Naive B cell (primary cell): ENCODE results near the gene CISD1. TPM values are rescaled to one million over a fixed set of nuclear protein-coding genes. Genes with fewer than 3 reads are reported as not detected.

ENCODE experiments used
- ATAC-seq, 2 donors: fragments of 150-1000 bp; cut with Tn5 transposase; 2 replicates each; pipeline ENCODE4 v1.10.0; 2021; ENCODE audit warnings: low read depth in 2 of 2, mild to moderate bottlenecking in 2 of 2, moderate library complexity in 2 of 2
- DNase-seq: peaks from one replicate; pipeline ENCODE4 v3.0.0; 2022
- H3K27ac Mint-ChIP-seq, 6 donors: one replicate each; pipeline ENCODE4 v1.8.0; 2020 to 2022; ENCODE audit warnings: mild to moderate bottlenecking in 6 of 6, mixed read lengths in 6 of 6, moderate library complexity in 5 of 6, inconsistent platforms in 2 of 6
- H3K27me3 Mint-ChIP-seq, 3 donors: one replicate each; pipeline ENCODE4 v1.8.0; 2021 to 2022; ENCODE audit warnings: mixed read lengths in 3 of 3, mild to moderate bottlenecking in 1 of 3
- H3K36me3 Mint-ChIP-seq, 2 donors: one replicate each; pipeline ENCODE4 v1.8.0; 2020 to 2022; ENCODE audit warnings: mixed read lengths in 2 of 2, inconsistent platforms in 1 of 2, mild to moderate bottlenecking in 1 of 2
- H3K4me1 Mint-ChIP-seq, 3 donors: one replicate each; pipeline ENCODE4 v1.8.0; 2020 to 2022; ENCODE audit warnings: mixed read lengths in 3 of 3, inconsistent platforms in 1 of 3, mild to moderate bottlenecking in 1 of 3, moderate library complexity in 1 of 3
- H3K4me3 Mint-ChIP-seq, 8 donors: one replicate each; pipeline ENCODE4 v1.8.0; 2020 to 2022; ENCODE audit warnings: mild to moderate bottlenecking in 8 of 8, mixed read lengths in 8 of 8, moderate library complexity in 8 of 8, inconsistent platforms in 2 of 8
- H3K9me3 Mint-ChIP-seq, 7 donors: one replicate each; pipeline ENCODE4 v1.8.0; 2020 to 2022; ENCODE audit warnings: mixed read lengths in 7 of 7, mild to moderate bottlenecking in 5 of 7, inconsistent platforms in 2 of 7, moderate library complexity in 1 of 7
- polyA plus RNA-seq, 6 donors: library from polyadenylated mRNA; unstranded; fragments of 300-500 nt; fragmentation: Illumina TruSeq; gene quantifications; one replicate each; pipeline ENCODE4 v1.2.3, GENCODE V29; 2021; ENCODE audit warnings: low read depth in 6 of 6

The CISD1 gene
- polyA plus RNA-seq, 6 donors from 2014 or later, result 27.7 to 47.2 (median 33.4) TPM

DNA sequence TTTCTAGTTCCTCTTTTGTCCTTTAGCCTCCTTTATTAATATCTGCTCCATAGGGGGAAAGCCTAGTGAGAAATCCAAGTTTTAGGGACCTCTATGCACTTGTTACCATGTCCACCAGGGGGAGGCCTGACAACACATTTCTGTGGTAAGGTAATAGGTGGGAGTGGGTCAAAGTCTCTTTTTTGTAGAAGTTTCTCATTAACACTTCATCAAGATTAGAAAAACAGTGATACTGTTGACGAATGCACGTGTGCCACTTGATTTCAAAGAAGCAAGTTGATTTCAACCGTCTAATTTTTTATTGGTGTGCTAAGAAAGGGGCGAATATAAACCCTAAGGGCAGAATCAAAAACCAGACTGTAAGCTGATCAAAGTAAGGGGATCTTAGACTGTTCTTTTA, 30.6 kb downstream of the CISD1 start:
- H3K36me3 Mint-ChIP-seq, result no peaks in the 10 kb centered on the region

DNA sequence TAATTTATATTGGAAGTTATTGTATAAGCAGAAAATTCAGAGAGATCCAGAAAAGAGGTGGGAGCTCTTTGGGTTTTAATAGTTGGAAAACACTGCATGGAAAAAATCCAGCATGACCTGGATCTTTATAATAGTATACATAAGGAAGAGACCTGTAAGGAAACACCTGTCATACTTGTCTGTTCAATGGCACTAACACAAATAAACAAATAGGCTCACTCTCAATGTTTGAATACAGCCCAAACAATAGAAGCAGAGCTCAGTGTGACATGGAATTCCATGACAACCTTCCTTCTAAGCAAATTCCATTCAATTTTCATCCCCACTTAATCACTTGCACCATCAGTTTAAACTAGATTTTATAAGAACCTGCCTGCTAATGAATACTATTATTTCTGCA, 31.7 kb downstream of the CISD1 start:
- Mint-ChIP-seq H3K4me1 (peaks cover 0 to 5% (median 2%) of the 10 kb centered on the region in 3 donors), H3K27ac (no peak overlapping the region), H3K36me3 (no peaks in the 10 kb centered on the region), H3K4me3 (no peak overlapping the region), H3K27me3 (peaks cover 16 to 29% (median 22%) of the 10 kb centered on the region in 3 donors), H3K9me3 (no peaks in the 10 kb centered on the region)
- DNase-seq (no peak), ATAC-seq (no peak)

More for the DNA sequence above, 30.6 kb downstream of the CISD1 start:
- peaks cover 0 to 5% (median 2%) of the 10 kb centered on the region in 3 donors for H3K4me1 Mint-ChIP-seq
- H3K4me3 Mint-ChIP-seq, result no peak overlapping the region
- H3K9me3 Mint-ChIP-seq, result no peaks in the 10 kb centered on the region
- H3K27me3 Mint-ChIP-seq, result peaks cover 16 to 29% (median 21%) of the 10 kb centered on the region in 3 donors
- peak overlapping the region in 2 of 6 donors; percentile 40 to 43 for H3K27ac Mint-ChIP-seq
- peak; percentile 93 to 96 for ATAC-seq
- DNase-seq, result peak; percentile 57

DNA sequence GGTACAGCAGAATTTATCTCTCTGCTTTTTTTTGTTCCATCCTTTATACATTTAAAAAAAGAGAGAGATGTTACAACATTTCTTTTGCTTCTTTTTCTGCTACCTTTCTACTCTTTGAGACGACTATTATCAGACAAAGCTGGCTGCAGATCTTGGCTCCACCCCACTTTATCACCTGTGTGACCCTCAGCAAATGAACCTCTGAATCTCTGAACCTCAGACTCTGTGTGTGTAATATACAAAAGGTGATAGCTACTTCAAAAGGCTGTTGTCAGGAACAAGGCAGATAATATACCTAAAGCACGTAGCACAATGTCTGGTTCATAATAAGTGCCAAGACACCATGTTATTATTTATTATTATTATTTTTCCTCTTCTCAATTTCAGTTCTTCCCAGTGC, 33.3 kb downstream of the CISD1 start:
- DNase-seq (no peak), ATAC-seq (no peak)
- Mint-ChIP-seq H3K9me3 (no peaks in the 10 kb centered on the region), H3K4me1 (peaks cover 0 to 5% (median 2%) of the 10 kb centered on the region in 3 donors), H3K27me3 (peaks cover 23 to 34% (median 27%) of the 10 kb centered on the region in 3 donors), H3K27ac (peak overlapping the region in 1 of 6 donors; percentile 17), H3K36me3 (no peaks in the 10 kb centered on the region), H3K4me3 (no peak overlapping the region)

DNA sequence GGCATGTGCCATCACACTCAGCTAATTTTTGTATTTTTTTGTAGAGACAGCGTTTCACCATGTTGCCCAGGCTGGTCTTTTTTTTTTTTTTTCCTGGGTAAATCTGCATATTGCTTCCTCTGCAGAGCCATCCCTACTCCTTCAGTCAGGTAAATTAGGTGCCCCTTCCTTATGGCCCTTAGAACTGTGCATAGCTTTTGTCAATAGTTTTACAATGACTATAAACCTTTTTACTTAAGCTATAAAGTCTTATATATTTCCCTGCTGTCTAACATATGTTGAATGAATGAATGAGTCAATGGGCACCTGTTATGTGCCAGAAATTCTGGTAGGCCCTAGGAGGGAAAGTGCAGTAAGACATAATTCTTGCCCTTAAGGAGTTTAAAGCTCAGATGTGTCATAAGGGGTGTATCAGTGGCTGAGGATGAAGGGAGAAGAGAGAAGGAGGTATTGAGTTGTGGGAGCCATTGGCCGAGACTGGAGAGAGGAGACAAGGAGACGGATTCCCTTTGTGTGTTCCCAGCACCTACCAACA, 35.2 kb downstream of the CISD1 start:
- no peak overlapping the region for H3K27ac Mint-ChIP-seq
- no peaks in the 10 kb centered on the region for H3K9me3 Mint-ChIP-seq
- peaks cover 0 to 5% (median 2%) of the 10 kb centered on the region in 3 donors for H3K4me1 Mint-ChIP-seq
- H3K4me3 Mint-ChIP-seq, result no peak overlapping the region
- H3K36me3 Mint-ChIP-seq, result no peaks in the 10 kb centered on the region
- no peak for DNase-seq
- H3K27me3 Mint-ChIP-seq, result peaks cover 31 to 42% (median 36%) of the 10 kb centered on the region in 3 donors
- no peak for ATAC-seq

DNA sequence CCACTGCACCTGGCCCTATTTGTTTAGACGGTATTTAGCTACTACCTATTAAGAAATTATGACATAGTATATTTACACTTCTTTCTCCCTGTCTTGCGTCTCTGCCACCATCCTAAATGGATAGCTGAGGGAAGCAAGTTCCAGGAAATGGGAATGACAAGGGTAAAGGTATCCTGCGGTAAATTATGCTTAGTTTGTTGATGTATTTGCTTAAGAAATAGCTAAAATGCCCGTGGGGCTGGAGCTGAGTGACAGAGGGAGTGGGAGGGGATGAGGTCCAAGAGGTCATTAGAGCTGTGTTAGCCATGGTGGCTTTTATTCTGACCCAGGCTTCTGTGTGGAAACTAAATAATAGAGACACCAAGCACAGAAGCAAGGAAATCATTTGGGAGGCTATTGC, 36.9 kb downstream of the CISD1 start:
- no peak for ATAC-seq
- Mint-ChIP-seq H3K27ac (no peak overlapping the region), H3K4me3 (no peak overlapping the region), H3K36me3 (no peaks in the 10 kb centered on the region), H3K4me1 (no peaks in the 10 kb centered on the region), H3K9me3 (peaks cover 0 to 2% (median 0%) of the 10 kb centered on the region in 7 donors), H3K27me3 (peaks cover 32 to 50% (median 48%) of the 10 kb centered on the region in 3 donors)
- DNase-seq, result no peak

GRCh38 chr10:58307676-58308075, 38.7 kb downstream of the CISD1 start:
- peaks cover 28 to 47% (median 40%) of the 10 kb centered on the region in 3 donors for H3K27me3 Mint-ChIP-seq
- H3K4me1 Mint-ChIP-seq, result no peaks in the 10 kb centered on the region
- no peaks in the 10 kb centered on the region for H3K36me3 Mint-ChIP-seq
- no peak overlapping the region for H3K27ac Mint-ChIP-seq
- ATAC-seq (no peak), DNase-seq (no peak)
- peaks cover 0 to 2% (median 0%) of the 10 kb centered on the region in 7 donors for H3K9me3 Mint-ChIP-seq
- H3K4me3 Mint-ChIP-seq, result no peak overlapping the region

DNA sequence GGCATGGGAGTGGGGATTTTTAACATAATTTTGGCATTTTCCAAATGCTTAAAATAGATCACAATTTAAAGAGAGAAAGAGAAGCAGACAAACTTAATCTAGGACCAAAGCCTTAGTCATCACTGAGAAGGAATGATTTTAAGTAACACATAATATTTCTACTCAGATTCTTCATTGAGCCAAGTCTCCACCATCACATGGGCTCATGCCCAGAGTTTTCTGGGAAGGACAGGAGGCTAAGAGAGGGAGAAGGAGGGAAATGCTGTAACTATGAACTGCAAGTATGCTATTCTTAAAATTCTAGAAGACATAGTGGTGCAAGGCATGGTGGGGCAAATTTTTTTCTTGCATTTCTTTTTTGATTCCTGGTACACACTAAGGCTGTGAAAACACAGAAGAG, 42.1 kb downstream of the CISD1 start:
- ATAC-seq, result no peak
- H3K4me1 Mint-ChIP-seq, result no peaks in the 10 kb centered on the region
- H3K36me3 Mint-ChIP-seq, result no peaks in the 10 kb centered on the region
- no peak overlapping the region for H3K27ac Mint-ChIP-seq
- DNase-seq, result no peak
- H3K9me3 Mint-ChIP-seq, result peaks cover 0 to 2% (median 0%) of the 10 kb centered on the region in 7 donors
- H3K27me3 Mint-ChIP-seq, result peaks cover 16 to 24% (median 20%) of the 10 kb centered on the region in 3 donors
- H3K4me3 Mint-ChIP-seq, result no peak overlapping the region

DNA sequence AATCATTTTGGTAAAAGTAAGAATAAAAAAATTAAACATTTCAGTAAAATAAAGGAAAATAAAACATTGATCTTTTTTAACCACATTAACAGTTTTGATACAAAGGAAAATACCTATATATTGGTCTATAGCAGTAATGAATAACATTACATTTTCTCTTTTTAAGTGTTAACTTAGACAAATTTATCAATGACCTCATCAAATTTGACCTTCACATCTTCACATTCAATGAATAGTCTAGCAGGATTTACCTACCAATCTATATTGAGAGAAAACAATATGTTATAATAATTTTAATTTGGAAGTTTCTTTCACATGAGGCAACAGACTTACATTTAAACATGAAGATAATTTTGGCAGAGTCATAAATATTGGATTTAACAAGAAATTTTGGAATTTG, 47.9 kb downstream of the CISD1 start:
- no peak overlapping the region for H3K4me3 Mint-ChIP-seq

GRCh38 chr10:58318346-58318745, 49.4 kb downstream of the CISD1 start:
- DNase-seq (no peak), ATAC-seq (no peak)
- Mint-ChIP-seq H3K36me3 (no peaks in the 10 kb centered on the region), H3K9me3 (no peaks in the 10 kb centered on the region), H3K27ac (no peak overlapping the region), H3K4me3 (no peak overlapping the region), H3K4me1 (peaks cover 7 to 12% (median 10%) of the 10 kb centered on the region in 3 donors), H3K27me3 (peaks cover 4 to 13% (median 9%) of the 10 kb centered on the region in 3 donors)

More for the DNA sequence above, 47.9 kb downstream of the CISD1 start:
- Mint-ChIP-seq H3K27me3 (peaks cover 4 to 18% (median 9%) of the 10 kb centered on the region in 3 donors), H3K9me3 (no peaks in the 10 kb centered on the region), H3K36me3 (no peaks in the 10 kb centered on the region), H3K27ac (no peak overlapping the region), H3K4me1 (no peaks in the 10 kb centered on the region)
- DNase-seq (no peak), ATAC-seq (no peak)

DNA sequence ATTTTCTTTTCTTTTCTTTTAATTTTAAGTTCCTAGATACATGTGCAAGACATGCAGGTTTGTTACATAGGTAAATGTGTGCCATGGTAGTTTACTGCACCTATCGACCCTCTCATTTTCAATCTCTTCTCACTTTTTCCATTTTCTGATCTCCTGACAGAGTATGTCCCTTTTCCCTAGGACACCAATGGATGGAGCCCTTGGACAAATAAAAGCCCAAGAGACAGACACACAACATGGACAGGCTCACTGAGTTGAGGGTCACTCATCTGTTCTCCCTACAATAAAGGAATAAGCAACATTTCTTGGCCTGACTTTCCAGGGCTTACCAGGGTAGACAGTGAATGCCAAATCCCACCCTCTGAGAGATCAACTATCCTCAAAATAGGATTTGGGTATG, 50.6 kb downstream of the CISD1 start:
- Mint-ChIP-seq H3K27me3 (peaks cover 4 to 13% (median 9%) of the 10 kb centered on the region in 3 donors), H3K4me3 (no peak overlapping the region), H3K27ac (no peak overlapping the region), H3K9me3 (no peaks in the 10 kb centered on the region), H3K4me1 (peaks cover 7 to 12% (median 10%) of the 10 kb centered on the region in 3 donors), H3K36me3 (no peaks in the 10 kb centered on the region)
- DNase-seq (no peak), ATAC-seq (no peak)

DNA sequence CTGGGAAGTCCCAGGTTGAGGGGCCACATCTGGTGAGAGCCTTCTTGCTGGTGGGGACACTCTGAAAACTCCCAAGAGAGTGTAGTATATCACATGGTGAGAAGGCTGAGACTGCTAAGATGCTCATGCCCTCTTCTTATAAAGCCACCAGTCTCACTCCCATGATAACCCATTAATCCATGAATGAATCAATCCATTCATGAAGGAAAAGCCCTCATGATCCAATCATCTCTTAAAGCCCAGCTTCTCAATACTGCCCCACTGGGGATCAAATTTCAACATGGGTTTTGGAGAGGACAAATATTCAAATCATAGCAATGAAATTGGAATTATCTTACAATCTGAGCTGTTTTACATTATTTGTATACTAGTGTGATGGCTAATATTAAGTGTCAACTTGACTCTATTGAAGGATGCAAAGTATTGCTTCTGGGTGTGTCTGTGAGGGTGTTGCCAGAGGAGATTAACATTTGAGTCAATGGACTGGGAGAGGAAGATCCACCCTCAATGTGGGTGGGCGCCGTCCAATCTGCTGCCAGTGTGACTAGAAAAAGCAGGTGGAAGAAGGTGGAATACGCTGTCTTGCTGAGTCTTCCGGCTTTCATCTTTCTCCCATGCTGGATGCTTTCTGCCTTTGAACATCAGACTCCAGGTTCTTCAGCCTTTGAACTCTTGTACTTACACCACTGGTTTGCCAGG, 51.5 kb downstream of the CISD1 start:
- Mint-ChIP-seq H3K4me3 (peak overlapping the region in 1 of 8 donors; percentile 48), H3K36me3 (no peaks in the 10 kb centered on the region), H3K27me3 (peaks cover 4 to 13% (median 9%) of the 10 kb centered on the region in 3 donors), H3K9me3 (no peaks in the 10 kb centered on the region), H3K27ac (peak overlapping the region in 1 of 6 donors; percentile 36), H3K4me1 (peaks cover 7 to 12% (median 10%) of the 10 kb centered on the region in 3 donors)
- no peak for ATAC-seq
- DNase-seq, result no peak

GRCh38 chr10:58322072-58322834, 53.3 kb downstream of the CISD1 start:
- peak overlapping the region in 3 of 6 donors; percentile 59 to 85 (median 80) for H3K27ac Mint-ChIP-seq
- ATAC-seq, result peak; percentile 95 to 97
- H3K27me3 Mint-ChIP-seq, result peaks cover 4 to 13% (median 9%) of the 10 kb centered on the region in 3 donors
- no peaks in the 10 kb centered on the region for H3K36me3 Mint-ChIP-seq
- H3K4me1 Mint-ChIP-seq, result peaks cover 7 to 12% (median 10%) of the 10 kb centered on the region in 3 donors
- H3K4me3 Mint-ChIP-seq, result peak overlapping the region in 4 of 8 donors; percentile 4 to 27 (median 10)
- H3K9me3 Mint-ChIP-seq, result no peaks in the 10 kb centered on the region
- DNase-seq, result peak; percentile 24

DNA sequence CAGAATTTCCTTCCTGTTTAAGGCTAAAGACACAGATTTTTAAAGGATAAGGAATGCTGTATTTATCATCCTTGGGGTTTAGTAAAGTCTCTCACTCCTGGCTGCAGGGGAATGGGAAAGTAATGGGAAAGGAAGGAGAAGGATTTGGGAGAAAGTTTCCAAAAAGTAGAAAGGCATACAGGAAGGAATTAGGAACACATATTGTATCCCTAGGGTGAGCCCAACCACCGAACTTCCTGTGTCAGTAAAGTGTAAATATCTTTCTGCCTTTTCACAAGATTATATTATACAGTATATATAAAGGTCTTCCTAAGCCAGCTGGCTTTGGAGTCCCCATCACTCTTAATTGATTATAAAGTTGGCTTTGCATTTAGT, 53.9 kb downstream of the CISD1 start:
- Mint-ChIP-seq H3K4me3 (peak overlapping the region in 4 of 8 donors; percentile 4 to 27 (median 12)), H3K4me1 (peaks cover 7 to 12% (median 10%) of the 10 kb centered on the region in 3 donors), H3K27me3 (peaks cover 4 to 13% (median 9%) of the 10 kb centered on the region in 3 donors), H3K27ac (peak overlapping the region in 4 of 6 donors; percentile 46 to 85 (median 70)), H3K9me3 (no peaks in the 10 kb centered on the region), H3K36me3 (no peaks in the 10 kb centered on the region)
- no peak for DNase-seq
- no peak for ATAC-seq
